ENCODE data around the gene TWF1. TPM values are rescaled to one million over a fixed set of nuclear protein-coding genes. Genes with fewer than 3 reads are reported as not detected.

Gene TWF1
- total and polyA plus RNA-seq, 9 of the 15 experiments (the other 6 are each of a cell fraction or from before 2014, with no cell fraction given): 10.3 to 29.4 (median 23.4) TPM

GRCh38 chr12:43805860-43806736, at the start of gene TWF1 (continued):
- TF ChIP-seq REST (IDR thresholded peaks at IDR 0.05; ENCODE audit: borderline replicate concordance) (no peak), REST (CRISPR knock-in tag; IDR thresholded peaks at IDR 0.05; ENCODE audit: low read depth) (peak; percentile 37; the same call in 1 of the 2 replicates), POLR2AphosphoS5 (IDR thresholded peaks at IDR 0.05; ENCODE audit: control insufficient read depth, insufficient read depth, low read depth, low read length) (peak; percentile 88), HNRNPH1 (optimal IDR thresholded peaks at IDR 0.05; ENCODE audit: low read depth, low read length) (no peak), CHCHD3 (CRISPR knock-in tag; IDR thresholded peaks at IDR 0.05) (no peak), ELK3 (CRISPR knock-in tag; IDR thresholded peaks at IDR 0.05) (no peak), TSC22D4 (tag; IDR thresholded peaks at IDR 0.05) (no peak), GTF2A2 (tag; IDR thresholded peaks at IDR 0.05) (no peak), CBFA2T3 (IDR thresholded peaks at IDR 0.05) (no peak), ZFP91 (CRISPR knock-in tag; IDR thresholded peaks at IDR 0.05) (no peak), ZNF512 (tag; IDR thresholded peaks at IDR 0.05) (no peak), ZNF311 (CRISPR knock-in tag; IDR thresholded peaks at IDR 0.05) (no peak), HNRNPL (IDR thresholded peaks at IDR 0.05; ENCODE audit: low read depth, low read length) (no peak), EP300 (IDR thresholded peaks at IDR 0.05; ENCODE audit: low read length) (no peak)
